Activated T-helper 2 cell treated with anti-CD3 and anti-CD28 coated beads, Interferon-gamma antibody, Interleukin-2, Interleukin-4, amounts not matched to agents 10 μg/mL and 5 μg/mL and 100 μg/mL, durations not matched to agents 14 hours and 24 hours and 36 hours (primary cell): ENCODE results near the gene CYP27A1. TPM values are rescaled to one million over a fixed set of nuclear protein-coding genes. Genes with fewer than 3 reads are reported as not detected.

Source experiments
- DNase-seq: peaks from one replicate; pipeline ENCODE4 v3.0.0; 2021; ENCODE audit warnings: low spot score
- H3K27ac Mint-ChIP-seq: one replicate; pipeline ENCODE4 v1.8.0; 2021; ENCODE audit warnings: mixed read lengths
- H3K27me3 Mint-ChIP-seq: one replicate; pipeline ENCODE4 v1.8.0; 2021; ENCODE audit warnings: low read depth, mixed read lengths
- H3K36me3 Mint-ChIP-seq: one replicate; pipeline ENCODE4 v1.8.0; 2021; ENCODE audit warnings: low read depth, mixed read lengths
- H3K4me1 Mint-ChIP-seq: one replicate; pipeline ENCODE4 v1.8.0; 2021; ENCODE audit warnings: low read depth, mixed read lengths
- H3K4me3 Mint-ChIP-seq: one replicate; pipeline ENCODE4 v1.8.0; 2021; ENCODE audit warnings: low read depth, mild to moderate bottlenecking, moderate library complexity, mixed read lengths
- H3K9me3 Mint-ChIP-seq: one replicate; pipeline ENCODE4 v1.8.0; 2021; ENCODE audit warnings: mixed read lengths
- intact Hi-C: fragments of 100-400 bp; cut with micrococcal nuclease; formaldehyde crosslinking; loops from one replicate; pipeline ENCODE4 v1.15.1; 2023
- total RNA-seq: library from RNA; stranded (reverse); gene quantifications from 2 replicates; pipeline ENCODE4 v1.2.3, GENCODE V29; 2022

The CYP27A1 gene
- total RNA-seq, 1 donor from 2014 or later: not detected

- H3K27me3 Mint-ChIP-seq: peaks cover 10% of the 10 kb centered on the region
- H3K27ac Mint-ChIP-seq: no peak overlapping the region
- no peak for DNase-seq
- no peaks in the 10 kb centered on the region for H3K9me3 Mint-ChIP-seq
- H3K36me3 Mint-ChIP-seq: no peaks in the 10 kb centered on the region
- intact Hi-C loops: no loop called here
- no peaks in the 10 kb centered on the region for H3K4me1 Mint-ChIP-seq
- H3K4me3 Mint-ChIP-seq: no peak overlapping the region
These were observed 34.6 kb downstream of the CYP27A1 start for GRCh38 chr2:218816561-218817011.

GRCh38 chr2:218819093-218819492 is 37.1 kb downstream of the CYP27A1 start:
- intact Hi-C loops: no loop called here
- Mint-ChIP-seq H3K36me3 (no peaks in the 10 kb centered on the region), H3K27ac (no peak overlapping the region), H3K4me1 (no peaks in the 10 kb centered on the region), H3K27me3 (peaks cover 10% of the 10 kb centered on the region), H3K9me3 (no peaks in the 10 kb centered on the region), H3K4me3 (no peak overlapping the region)
- DNase-seq: no peak

- Mint-ChIP-seq H3K27me3 (peaks cover 10% of the 10 kb centered on the region), H3K27ac (no peak overlapping the region)
These were observed 38.9 kb downstream of the CYP27A1 start for GRCh38 chr2:218820746-218821369.

GRCh38 chr2:218821605-218822211 is 39.8 kb downstream of the CYP27A1 start:
- Mint-ChIP-seq H3K27me3 (peaks cover 6% of the 10 kb centered on the region), H3K27ac (no peak overlapping the region), H3K9me3 (no peaks in the 10 kb centered on the region), H3K4me3 (no peak overlapping the region), H3K36me3 (no peaks in the 10 kb centered on the region), H3K4me1 (no peaks in the 10 kb centered on the region)
- intact Hi-C loops: no loop called here
- no peak for DNase-seq

More at GRCh38 chr2:218820746-218821369, 38.9 kb downstream of the CYP27A1 start:
- no peaks in the 10 kb centered on the region for H3K4me1 Mint-ChIP-seq
- DNase-seq: no peak
- H3K4me3 Mint-ChIP-seq: no peak overlapping the region
- no peaks in the 10 kb centered on the region for H3K9me3 Mint-ChIP-seq
- intact Hi-C loops: no loop called here
- H3K36me3 Mint-ChIP-seq: no peaks in the 10 kb centered on the region

- H3K36me3 Mint-ChIP-seq: no peaks in the 10 kb centered on the region
- no peaks in the 10 kb centered on the region for H3K4me1 Mint-ChIP-seq
- H3K4me3 Mint-ChIP-seq: no peak overlapping the region
- DNase-seq: no peak
- H3K27ac Mint-ChIP-seq: no peak overlapping the region
- H3K27me3 Mint-ChIP-seq: peaks cover 2% of the 10 kb centered on the region
- intact Hi-C loops: no loop called here
- no peaks in the 10 kb centered on the region for H3K9me3 Mint-ChIP-seq
These were observed 40.7 kb downstream of the CYP27A1 start for GRCh38 chr2:218822622-218823021.

GRCh38 chr2:218823196-218823855 is 41.4 kb downstream of the CYP27A1 start:
- no peak overlapping the region for H3K4me3 Mint-ChIP-seq
- intact Hi-C loops: no loop called here
- DNase-seq: no peak
- H3K9me3 Mint-ChIP-seq: no peaks in the 10 kb centered on the region
- no peaks in the 10 kb centered on the region for H3K27me3 Mint-ChIP-seq
- no peaks in the 10 kb centered on the region for H3K36me3 Mint-ChIP-seq
- H3K4me1 Mint-ChIP-seq: no peaks in the 10 kb centered on the region
- H3K27ac Mint-ChIP-seq: no peak overlapping the region

GRCh38 chr2:218824004-218824403 is 42.1 kb downstream of the CYP27A1 start:
- Mint-ChIP-seq H3K9me3 (no peaks in the 10 kb centered on the region), H3K27ac (no peak overlapping the region), H3K4me1 (no peaks in the 10 kb centered on the region), H3K4me3 (no peak overlapping the region), H3K36me3 (no peaks in the 10 kb centered on the region), H3K27me3 (no peaks in the 10 kb centered on the region)
- intact Hi-C loops: no loop called here
- no peak for DNase-seq

- H3K36me3 Mint-ChIP-seq: no peaks in the 10 kb centered on the region
- H3K4me1 Mint-ChIP-seq: no peaks in the 10 kb centered on the region
- intact Hi-C loops: no loop called here
- no peak overlapping the region for H3K4me3 Mint-ChIP-seq
- no peak overlapping the region for H3K27ac Mint-ChIP-seq
- DNase-seq: no peak
- peaks cover 1% of the 10 kb centered on the region for H3K27me3 Mint-ChIP-seq
- no peaks in the 10 kb centered on the region for H3K9me3 Mint-ChIP-seq
These were observed 44.8 kb downstream of the CYP27A1 start for GRCh38 chr2:218826791-218827190.

GRCh38 chr2:218827701-218828476 is 45.9 kb downstream of the CYP27A1 start:
- Mint-ChIP-seq H3K4me3 (no peak overlapping the region), H3K9me3 (no peaks in the 10 kb centered on the region), H3K36me3 (no peaks in the 10 kb centered on the region), H3K4me1 (no peaks in the 10 kb centered on the region), H3K27ac (no peak overlapping the region), H3K27me3 (peaks cover 8% of the 10 kb centered on the region)
- DNase-seq: no peak
- intact Hi-C loops: no loop called here

GRCh38 chr2:218828477-218828778 is 46.5 kb downstream of the CYP27A1 start:
- peaks cover 9% of the 10 kb centered on the region for H3K27me3 Mint-ChIP-seq
- H3K4me1 Mint-ChIP-seq: no peaks in the 10 kb centered on the region
- H3K9me3 Mint-ChIP-seq: no peaks in the 10 kb centered on the region

GRCh38 chr2:218829868-218830451 is 48.0 kb downstream of the CYP27A1 start:
- no peaks in the 10 kb centered on the region for H3K4me1 Mint-ChIP-seq
- intact Hi-C loops: no loop called here
- peaks cover 16% of the 10 kb centered on the region for H3K27me3 Mint-ChIP-seq
- no peak overlapping the region for H3K4me3 Mint-ChIP-seq
- H3K9me3 Mint-ChIP-seq: no peaks in the 10 kb centered on the region
- no peaks in the 10 kb centered on the region for H3K36me3 Mint-ChIP-seq
- no peak overlapping the region for H3K27ac Mint-ChIP-seq
- no peak for DNase-seq

More at GRCh38 chr2:218828477-218828778, 46.5 kb downstream of the CYP27A1 start:
- no peaks in the 10 kb centered on the region for H3K36me3 Mint-ChIP-seq
- intact Hi-C loops: no loop called here
- H3K4me3 Mint-ChIP-seq: no peak overlapping the region
- no peak overlapping the region for H3K27ac Mint-ChIP-seq
- no peak for DNase-seq

GRCh38 chr2:218830526-218831306 is 48.8 kb downstream of the CYP27A1 start:
- no peak for DNase-seq
- peaks cover 17% of the 10 kb centered on the region for H3K27me3 Mint-ChIP-seq
- intact Hi-C loops: no loop called here

More at GRCh38 chr2:218830526-218831306, 48.8 kb downstream of the CYP27A1 start:
- Mint-ChIP-seq H3K4me3 (no peak overlapping the region), H3K36me3 (no peaks in the 10 kb centered on the region), H3K27ac (no peak overlapping the region), H3K4me1 (no peaks in the 10 kb centered on the region), H3K9me3 (no peaks in the 10 kb centered on the region)
